K562 (cell line): Measurements from ENCODE around the gene NMT1. TPM values are rescaled to one million over a fixed set of nuclear protein-coding genes. Genes with fewer than 3 reads are reported as not detected.
A peak's percentile ranks its signal among the peaks of the same experiment; 100 is the strongest.

Experiments
- CBFA2T3 ChIP-seq: fragments of 450-650 bp; IDR thresholded peaks from 2 replicates; pipeline ENCODE4 v1.6.1; 2017
- CREB3 ChIP-seq: fragments of 450-650 bp; conservative IDR thresholded peaks from 2 replicates; pipeline ENCODE4 v1.6.1; 2016; ENCODE audit warnings: missing genetic modification characterization, low read depth, mild to moderate bottlenecking, missing compliant biosample characterization, moderate library complexity
- EP300 ChIP-seq: IDR thresholded peaks from 2 replicates; pipeline ENCODE4 v1.6.1; 2012; ENCODE audit warnings: low read length, improper control_type of control experiment
- FOXM1 ChIP-seq, 2 experiments: fragments of 450-650 bp in 1 of 2; sonication (generic) in 1 of 2; formaldehyde crosslinking in 1 of 2; IDR thresholded peaks; 2 replicates each; pipeline versions ENCODE4 v1.6.1 to v1.9.0; 2017 to 2022; ENCODE audit warnings: low read depth in 2 of 2, mild to moderate bottlenecking in 2 of 2, missing genetic modification reagents in 1 of 2, moderate library complexity in 1 of 2
- FOXO4 ChIP-seq: fragments of 450-650 bp; formaldehyde crosslinking; IDR thresholded peaks from 2 replicates; pipeline ENCODE4 v1.4.0; 2020; ENCODE audit warnings: mild to moderate bottlenecking, moderate library complexity
- HMG20A ChIP-seq: fragments of 450-650 bp; formaldehyde crosslinking; conservative IDR thresholded peaks from 2 replicates; pipeline ENCODE4 v1.4.0; 2020; ENCODE audit warnings: mild to moderate bottlenecking, mixed read lengths
- KLF10 ChIP-seq: fragments of 250-450 bp; sonication (Bioruptor Pico); IDR thresholded peaks from 2 replicates; pipeline ENCODE4 v1.6.1; 2021; ENCODE audit warnings: matching md5 sums
- MBD2 ChIP-seq: sonication (generic); IDR thresholded peaks from 2 replicates; pipeline ENCODE4 v1.6.1; 2016; ENCODE audit warnings: low read depth, borderline replicate concordance
- MYNN ChIP-seq, 2 experiments: sonication (generic); formaldehyde crosslinking in 1 of 2; IDR thresholded peaks; 2 replicates each; pipeline versions ENCODE4 v1.5.0 to v1.6.1; 2016 to 2020; ENCODE audit warnings: antibody characterized with exemption in 1 of 2, missing genetic modification reagents in 1 of 2
- NCOA4 ChIP-seq: fragments of 450-650 bp; IDR thresholded peaks from 2 replicates; pipeline ENCODE4 v1.6.1; 2018; ENCODE audit warnings: mild to moderate bottlenecking; ENCODE audit not compliant: partially characterized antibody
- NFE2L1 ChIP-seq: fragments of 450-650 bp; IDR thresholded peaks from 2 replicates; pipeline ENCODE4 v1.6.1; 2016; ENCODE audit warnings: missing genetic modification characterization, low read depth, mild to moderate bottlenecking, missing compliant biosample characterization, moderate library complexity, borderline replicate concordance
- RNF219 ChIP-seq: fragments of 250-450 bp; sonication (Bioruptor Pico); IDR thresholded peaks from 2 replicates; pipeline ENCODE4 v1.5.0; 2022; ENCODE audit warnings: mild to moderate bottlenecking
- SETDB1 ChIP-seq: IDR thresholded peaks from one replicate; pipeline ENCODE4 v1.6.1; 2012; ENCODE audit warnings: low read length, control low read depth, inconsistent platforms
- TCF7L2 ChIP-seq: fragments of 150-350 bp; IDR thresholded peaks from 2 replicates; pipeline ENCODE4 v1.6.1; 2016; ENCODE audit warnings: low read depth, mild to moderate bottlenecking, low read length, moderate library complexity
- ZC3H4 ChIP-seq: sonication (generic); formaldehyde crosslinking; IDR thresholded peaks from 2 replicates; pipeline ENCODE4 v1.9.0; 2021; ENCODE audit warnings: missing genetic modification reagents, borderline replicate concordance
- ZNF12 ChIP-seq: sonication (generic); formaldehyde crosslinking; IDR thresholded peaks from 2 replicates; pipeline ENCODE4 v1.4.0; 2020; ENCODE audit warnings: mild to moderate bottlenecking, missing genetic modification reagents
- ZNF121 ChIP-seq: sonication (generic); formaldehyde crosslinking; conservative IDR thresholded peaks from 2 replicates; pipeline ENCODE4 v1.8.0; 2022; ENCODE audit warnings: missing genetic modification reagents
- ZNF165 ChIP-seq: fragments of 250-450 bp; sonication (Bioruptor Pico); IDR thresholded peaks from 2 replicates; pipeline ENCODE4 v1.4.0; 2020; ENCODE audit warnings: borderline replicate concordance
- ZNF384 ChIP-seq: IDR thresholded peaks from 2 replicates; pipeline ENCODE4 v1.6.1; 2012; ENCODE audit warnings: low read depth, low read length, improper control_type of control experiment
- ZNF639 ChIP-seq, 2 experiments: fragments of 200-800 bp in 1 of 2; sonication (Bioruptor generic) in 1 of 2; sonication (generic) in 1 of 2; formaldehyde crosslinking in 1 of 2; IDR thresholded peaks in 1 of 2; conservative IDR thresholded peaks in 1 of 2; 2 replicates each; pipeline versions ENCODE4 v1.5.0 to v1.6.1; 2016 to 2020; ENCODE audit warnings: missing compliant biosample characterization in 1 of 2, missing genetic modification characterization in 1 of 2, missing genetic modification reagents in 1 of 2
- ZNF696 ChIP-seq: fragments of 250-450 bp; sonication (Bioruptor Pico); conservative IDR thresholded peaks from 2 replicates; pipeline ENCODE4 v1.4.0; 2020; ENCODE audit warnings: mild to moderate bottlenecking, moderate library complexity
- polyA plus RNA-seq, 8 experiments: library from polyadenylated mRNA; depleted of rRNA in 4 of 8; stranded (reverse) in 5 of 8; unstranded in 3 of 8; fragments of >200 nt; fragmentation: Nextera tagmentation in 2 of 8; fragmentation: Illumina TruSeq in 1 of 8; extraction: Ambion mirVana in 2 of 8; extraction: Trizol in 1 of 8; gene quantifications; 2 replicates each; pipeline versions ENCODE4 v1.2.1 to v1.2.3, GENCODE V29; 2011 to 2014; ENCODE audit warnings: inconsistent platforms in 1 of 8, missing spikeins in 1 of 8
- total RNA-seq, 7 experiments: library from RNA; depleted of rRNA in 6 of 7; stranded (reverse); fragments of >200 nt in 6 of 7; fragmentation: Illumina TruSeq in 2 of 7; extraction: Trizol in 2 of 7; gene quantifications; 2 replicates each; pipeline versions ENCODE4 v1.2.1 to v1.2.3, GENCODE V29; 2011 to 2021; ENCODE audit warnings: low replicate concordance in 1 of 7

Gene NMT1
- total and polyA plus RNA-seq, 9 of the 15 experiments (the other 6 are each of a cell fraction or from before 2014, with no cell fraction given) = 86.7 to 569 (median 213) TPM

- TF ChIP-seq ZNF639 (CRISPR knock-in tag; conservative IDR thresholded peaks at IDR 0.05 in 1 of 2, IDR thresholded peaks at IDR 0.05 in 1 of 2) (no peak), ZC3H4 (CRISPR knock-in tag) (no peak), HMG20A (CRISPR knock-in tag) (no peak), ZNF384 (0 out of 2 replicates have a peak, but pooled peaks have one; percentile 4), ZNF12 (CRISPR knock-in tag) (no peak), ZNF696 (CRISPR knock-in tag) (no peak), TCF7L2 (no peak), ZNF121 (CRISPR knock-in tag) (no peak), NCOA4 (no peak), RNF219 (no peak), ZNF165 (no peak), CBFA2T3 (peak; percentile 68), MYNN (IDR thresholded peaks at IDR 0.05) (0 out of 2 replicates have a peak, but pooled peaks have one; percentile 30), MYNN (CRISPR knock-in tag; IDR thresholded peaks at IDR 0.05) (no peak), FOXM1 (IDR thresholded peaks at IDR 0.05; ENCODE audit: low read depth) (no peak), FOXM1 (CRISPR knock-in tag; IDR thresholded peaks at IDR 0.05; ENCODE audit: low read depth) (0 out of 2 replicates have a peak, but pooled peaks have one; percentile 62), FOXO4 (CRISPR knock-in tag) (no peak), SETDB1 (no peak), EP300 (no peak), KLF10 (CRISPR knock-in tag) (no peak), MBD2 (no peak), CREB3 (tag) (no peak), NFE2L1 (tag) (no peak)
These were observed 39.4 kb upstream of the NMT1 start (continued) for GRCh38 chr17:45021607-45022287.
